ENCODE data around the gene SNX9.

Gene SNX9

GRCh38 chr6:157974341-157974894, 151.4 kb downstream of the SNX9 start:
- no peak for TF ChIP-seq CTCF (IDR thresholded peaks at IDR 0.05; ENCODE audit: low read length, missing control alignments)
- no peak overlapping the region for H3K4me3 ChIP-seq (replicated peaks; ENCODE audit: low read depth, low read length)
- DNase-seq (ENCODE audit: low read depth), result no peak

- no peak for TF ChIP-seq CTCF (IDR thresholded peaks at IDR 0.05; ENCODE audit: low read length, missing control alignments)
- H3K4me3 ChIP-seq (replicated peaks; ENCODE audit: low read depth, low read length), result no peak overlapping the region
- no peak for DNase-seq (ENCODE audit: low read depth)
Measured at GRCh38 chr6:157974967-157975366, 151.9 kb downstream of the SNX9 start.

GRCh38 chr6:157975456-157975855, 152.4 kb downstream of the SNX9 start:
- H3K4me3 ChIP-seq (replicated peaks; ENCODE audit: low read depth, low read length), result no peak overlapping the region
- DNase-seq (ENCODE audit: low read depth), result no peak
- TF ChIP-seq CTCF (IDR thresholded peaks at IDR 0.05; ENCODE audit: low read length, missing control alignments), result no peak

- no peak for DNase-seq (ENCODE audit: low read depth)
- no peak overlapping the region for H3K4me3 ChIP-seq (replicated peaks; ENCODE audit: low read depth, low read length)
- no peak for TF ChIP-seq CTCF (IDR thresholded peaks at IDR 0.05; ENCODE audit: low read length, missing control alignments)
Measured at GRCh38 chr6:157976345-157977175, 153.5 kb downstream of the SNX9 start.

GRCh38 chr6:157977176-157977804, 154.2 kb downstream of the SNX9 start:
- no peak for DNase-seq (ENCODE audit: low read depth)
- no peak overlapping the region for H3K4me3 ChIP-seq (replicated peaks; ENCODE audit: low read depth, low read length)
- TF ChIP-seq CTCF (IDR thresholded peaks at IDR 0.05; ENCODE audit: low read length, missing control alignments), result no peak

GRCh38 chr6:157978021-157978783, 155.2 kb downstream of the SNX9 start:
- H3K4me3 ChIP-seq (replicated peaks; ENCODE audit: low read depth, low read length), result no peak overlapping the region
- no peak for TF ChIP-seq CTCF (IDR thresholded peaks at IDR 0.05; ENCODE audit: low read length, missing control alignments)
- DNase-seq (ENCODE audit: low read depth), result no peak
